ENCODE measurements around the gene ENTPD7. TPM values are rescaled to one million over a fixed set of nuclear protein-coding genes. Genes with fewer than 3 reads are reported as not detected.
A peak's percentile ranks its signal among the peaks of the same experiment; 100 is the strongest.

The ENTPD7 gene
- polyA plus RNA-seq, 1 donor from 2014 or later = 4.1 TPM

GRCh38 chr10:99659868-99660366, 608 bp downstream of the ENTPD7 start:
- no peaks in the 10 kb centered on the region for H3F3A ChIP-seq (ENCODE audit: insufficient read depth, low read length, poor library complexity, severe bottlenecking)
- H4K20me1 ChIP-seq (ENCODE audit: insufficient read depth) = no peaks in the 10 kb centered on the region
- H2AFZ ChIP-seq (ENCODE audit: low read depth, low read length) = peak overlapping the region; percentile 84
- no peaks in the 10 kb centered on the region for H3K9me2 ChIP-seq (ENCODE audit: insufficient read depth, low read length)
- no peak for TF ChIP-seq MXI1 (conservative IDR thresholded peaks at IDR 0.05; ENCODE audit: poor library complexity, severe bottlenecking)
- no peak for TF ChIP-seq CTCF (IDR thresholded peaks at IDR 0.05; ENCODE audit: poor library complexity, severe bottlenecking)
- no peak for TF ChIP-seq EP300 (conservative IDR thresholded peaks at IDR 0.05; ENCODE audit: poor library complexity, severe bottlenecking)
- TF ChIP-seq SMC3 (conservative IDR thresholded peaks at IDR 0.05; ENCODE audit: poor library complexity) = no peak
- no peak for TF ChIP-seq RAD21 (conservative IDR thresholded peaks at IDR 0.05)
- no peak for TF ChIP-seq EZH2 (IDR thresholded peaks at IDR 0.05; ENCODE audit: borderline replicate concordance, insufficient read depth, low read length, poor library complexity, severe bottlenecking)
- TF ChIP-seq TAF1 (IDR thresholded peaks at IDR 0.05; ENCODE audit: low read depth) = no peak
- no peak for TF ChIP-seq POLR2AphosphoS5 (IDR thresholded peaks at IDR 0.05)
- TF ChIP-seq REST (IDR thresholded peaks at IDR 0.05; ENCODE audit: borderline replicate concordance) = no peak
- no peaks in the 10 kb centered on the region for H3K79me2 ChIP-seq (replicated peaks; ENCODE audit: insufficient read depth, low read length)
- peak overlapping the region; percentile 96 for H3K4me3 ChIP-seq (ENCODE audit: low read length)
- no peaks in the 10 kb centered on the region for H3K36me3 ChIP-seq (ENCODE audit: insufficient read depth, low read length)
- H3K27ac ChIP-seq (ENCODE audit: low read length) = peak overlapping the region; percentile 28
- no peaks in the 10 kb centered on the region for H3K27me3 ChIP-seq (ENCODE audit: insufficient read depth, low read depth, low read length)
- H3K9ac ChIP-seq (ENCODE audit: low read length) = peak overlapping the region; percentile 74
- peak overlapping the region; percentile 92 for H3K4me2 ChIP-seq (ENCODE audit: low read length)
- H3K9me3 ChIP-seq (ENCODE audit: low read length) = no peaks in the 10 kb centered on the region

- Histone ChIP-seq H3K36me3 (ENCODE audit: insufficient read depth, low read length) (no peaks in the 10 kb centered on the region), H3K4me2 (ENCODE audit: low read length) (no peak overlapping the region), H2AFZ (ENCODE audit: low read depth, low read length) (no peak overlapping the region), H3K9ac (ENCODE audit: low read length) (no peak overlapping the region), H3K9me2 (ENCODE audit: insufficient read depth, low read length) (no peaks in the 10 kb centered on the region), H4K20me1 (ENCODE audit: insufficient read depth) (no peaks in the 10 kb centered on the region), H3K79me2 (replicated peaks; ENCODE audit: insufficient read depth, low read length) (no peaks in the 10 kb centered on the region), H3K27me3 (ENCODE audit: insufficient read depth, low read depth, low read length) (no peaks in the 10 kb centered on the region), H3K9me3 (ENCODE audit: low read length) (no peaks in the 10 kb centered on the region), H3K27ac (ENCODE audit: low read length) (no peak overlapping the region), H3K4me3 (ENCODE audit: low read length) (peak overlapping the region; percentile 96), H3F3A (ENCODE audit: insufficient read depth, low read length, poor library complexity, severe bottlenecking) (no peaks in the 10 kb centered on the region)
- TF ChIP-seq TAF1 (IDR thresholded peaks at IDR 0.05; ENCODE audit: low read depth) (no peak), RAD21 (conservative IDR thresholded peaks at IDR 0.05) (no peak), SMC3 (conservative IDR thresholded peaks at IDR 0.05; ENCODE audit: poor library complexity) (no peak), MXI1 (conservative IDR thresholded peaks at IDR 0.05; ENCODE audit: poor library complexity, severe bottlenecking) (no peak), REST (IDR thresholded peaks at IDR 0.05; ENCODE audit: borderline replicate concordance) (no peak), POLR2AphosphoS5 (IDR thresholded peaks at IDR 0.05) (no peak)
Observed at GRCh38 chr10:99660662-99661376, 1.5 kb downstream of the ENTPD7 start.

All from neural cell (in vitro differentiated cells).